Endothelial cell of umbilical vein (primary cell): ENCODE data around the gene TRIM34. TPM values are rescaled to one million over a fixed set of nuclear protein-coding genes. Genes with fewer than 3 reads are reported as not detected.

Experiments
- BruUV-seq: library from RNA; stranded (reverse); fragments of 400-500 nt; replicated peaks from 2 replicates; lab custom pipeline; 2021; lab: Mats Ljungman, UMichigan
- CTCF ChIA-PET: fragments of 300-600, 350-600 bp; sonication (Branson Sonifier 250); formaldehyde crosslinking; loops from one replicate; lab custom pipeline; 2021; ENCODE audit warnings: antibody characterized with exemption, inconsistent platforms; lab: Charles Lee
- POLR2A ChIA-PET: fragments of 300-600, 350-600 bp; sonication (Branson Sonifier 250); formaldehyde crosslinking; loops from one replicate; lab custom pipeline; 2021; ENCODE audit warnings: antibody characterized with exemption, inconsistent platforms; lab: Charles Lee
- DNase-seq: peaks from one replicate; pipeline ENCODE4 v3.0.0-alpha.2; 2011; ENCODE audit warnings: low read depth, low spot score
- FAIRE-seq: peaks from 2 replicates; lab custom pipeline; 2011; peaks lifted over from hg19 to GRCh38; lab: Jason Lieb, UNC
- H2AFZ ChIP-seq: 2 replicates; pipeline ENCODE4 v1.6.0; 2012; ENCODE audit warnings: low read depth, low read length, control low read depth, inconsistent platforms
- H3K27ac ChIP-seq: 2 replicates; pipeline ENCODE4 v1.5.1; 2011; ENCODE audit warnings: low read depth, mild to moderate bottlenecking, control low read depth, low read length, moderate library complexity; ENCODE audit not compliant: insufficient read depth
- H3K27me3 ChIP-seq, 2 experiments: 2 replicates each; pipeline versions ENCODE4 v1.6.0 to v1.6.1; 2011; ENCODE audit warnings: low read length in 2 of 2, mixed read lengths in 1 of 2; ENCODE audit not compliant: control insufficient read depth in 2 of 2, insufficient read depth in 2 of 2
- H3K36me3 ChIP-seq, 2 experiments: 2 replicates in 1 of 2; 3 replicates in 1 of 2; pipeline ENCODE4 v1.5.1; 2011; ENCODE audit warnings: low read length in 2 of 2, mild to moderate bottlenecking in 1 of 2, moderate library complexity in 1 of 2; ENCODE audit not compliant: control insufficient read depth in 2 of 2, insufficient read depth in 2 of 2; ENCODE audit errors: extremely low read depth in 1 of 2
- H3K4me1 ChIP-seq: 3 replicates; pipeline ENCODE4 v1.5.1; 2011; ENCODE audit warnings: mild to moderate bottlenecking, low read length; ENCODE audit not compliant: control insufficient read depth, insufficient read depth; ENCODE audit errors: extremely low read depth
- H3K4me2 ChIP-seq: 2 replicates; pipeline ENCODE4 v1.6.1; 2011; ENCODE audit warnings: low read length, control low read depth, mixed read lengths; ENCODE audit not compliant: insufficient read depth
- H3K4me3 ChIP-seq, 3 experiments: fragments of 200-600 bp in 1 of 3; sonication (generic), shearing (Covaris generic) in 1 of 3; replicated peaks in 1 of 3; 2 replicates each; pipeline ENCODE4 v1.5.1; 2011 to 2016; ENCODE audit warnings: control low read depth in 3 of 3, low read length in 3 of 3, mild to moderate bottlenecking in 2 of 3, inconsistent platforms in 1 of 3, low read depth in 1 of 3, moderate library complexity in 1 of 3; ENCODE audit not compliant: insufficient read depth in 1 of 3
- H3K79me2 ChIP-seq: 2 replicates; pipeline ENCODE4 v1.6.0; 2012; ENCODE audit warnings: low read length, inconsistent platforms; ENCODE audit not compliant: control insufficient read depth, insufficient read depth
- H3K9ac ChIP-seq: replicated peaks from 2 replicates; pipeline ENCODE3; 2011; ENCODE audit warnings: low read length, control low read depth; ENCODE audit not compliant: insufficient read depth; ENCODE audit errors: extremely low read depth
- H3K9me1 ChIP-seq: replicated peaks from 3 replicates; pipeline ENCODE4 v1.6.0; 2011; ENCODE audit warnings: mild to moderate bottlenecking, low read length; ENCODE audit not compliant: control insufficient read depth, insufficient read depth; ENCODE audit errors: extremely low read depth
- H3K9me3 ChIP-seq: replicated peaks from 2 replicates; pipeline ENCODE4 v1.5.1; 2012; ENCODE audit warnings: low read length, inconsistent platforms; ENCODE audit not compliant: control insufficient read depth, insufficient read depth
- H4K20me1 ChIP-seq: replicated peaks from 2 replicates; pipeline ENCODE3; 2011; ENCODE audit warnings: mild to moderate bottlenecking, low read length; ENCODE audit not compliant: control insufficient read depth, insufficient read depth; ENCODE audit errors: extremely low read depth
- EZH2 ChIP-seq: IDR thresholded peaks from 2 replicates; pipeline ENCODE4 v1.6.1; 2012; ENCODE audit warnings: borderline replicate concordance, low read depth, mild to moderate bottlenecking, moderate library complexity, low read length, inconsistent platforms; ENCODE audit not compliant: severe bottlenecking
- FOS ChIP-seq: IDR thresholded peaks from 2 replicates; pipeline ENCODE4 v1.6.1; 2011; ENCODE audit warnings: mild to moderate bottlenecking, low read length, moderate library complexity, borderline replicate concordance; ENCODE audit not compliant: insufficient read depth
- JUN ChIP-seq: IDR thresholded peaks from 2 replicates; pipeline ENCODE4 v1.6.1; 2011; ENCODE audit warnings: borderline replicate concordance, low read depth; ENCODE audit not compliant: insufficient read length, insufficient read depth
- MYC ChIP-seq: IDR thresholded peaks from one replicate; pipeline ENCODE4 v1.6.1; 2011; ENCODE audit warnings: mild to moderate bottlenecking, low read depth, low read length
- POLR2A ChIP-seq: IDR thresholded peaks from 2 replicates; pipeline ENCODE4 v1.6.1; 2012; ENCODE audit warnings: low read depth, mild to moderate bottlenecking, control low read depth, low read length
- POLR2AphosphoS5 ChIP-seq: IDR thresholded peaks from 2 replicates; pipeline ENCODE4 v1.6.1; 2012; ENCODE audit warnings: low read depth, mild to moderate bottlenecking, control low read depth, low read length, moderate library complexity; ENCODE audit not compliant: insufficient read depth
- dilution Hi-C: fragments of 300-500 bp; cut with MboI; formaldehyde crosslinking; loops from one replicate; pipeline ENCODE4 v1.15.0; 2019; ENCODE audit warnings: low sequenced_read_pairs; ENCODE audit not compliant: extremely low pct_ligation_motif_present
- intact Hi-C: fragments of 100-400 bp; cut with micrococcal nuclease; formaldehyde crosslinking; loops from one replicate; pipeline ENCODE4 v1.10.0; 2022
- polyA plus RNA-seq, 4 experiments: library from polyadenylated mRNA; depleted of rRNA in 3 of 4; stranded (reverse) in 3 of 4; unstranded in 1 of 4; fragments of >200 nt; gene quantifications; 2 replicates each; pipeline versions ENCODE4 v1.2.1 to v1.2.3, GENCODE V29; 2011 to 2012; ENCODE audit warnings: missing spikeins in 1 of 4
- total RNA-seq: library from RNA; stranded (reverse); gene quantifications from 2 replicates; pipeline ENCODE4 v1.2.3, GENCODE V29; 2021
- TF ChIP-seq, protein P1 (sequence below), 2 donors: IDR thresholded peaks; 1 replicate in 1 of 2; 2 replicates in 1 of 2; pipeline ENCODE4 v1.5.1; 2011; ENCODE audit warnings: low read length in 2 of 2, mild to moderate bottlenecking in 2 of 2, moderate library complexity in 2 of 2, control low read depth in 1 of 2, inconsistent platforms in 1 of 2, low read depth in 1 of 2; ENCODE audit not compliant: insufficient read depth in 1 of 2; ENCODE audit errors: extremely low read depth in 1 of 2
- TF ChIP-seq, protein P2 (sequence below): IDR thresholded peaks from 2 replicates; pipeline ENCODE4 v1.6.1; 2011; ENCODE audit not compliant: insufficient read depth, insufficient read length

The TRIM34 gene
- total and polyA plus RNA-seq, 2 donors (not counting 3 experiments of a cell fraction or from before 2014, with no cell fraction given) = 6.7 to 14.6 TPM

- Histone ChIP-seq H3K27ac (no peak overlapping the region), H3K9me1 (no peaks in the 10 kb centered on the region)
- dilution Hi-C loops = no loop called here
Observed at GRCh38 chr11:5608808-5609207, 16.0 kb upstream of the TRIM34 start.

More at GRCh38 chr11:5608808-5609207, 16.0 kb upstream of the TRIM34 start:
- no peaks in the 10 kb centered on the region for H4K20me1 ChIP-seq
- no peak overlapping the region for H2AFZ ChIP-seq
- no peaks in the 10 kb centered on the region for H3K79me2 ChIP-seq
- ChIA-PET POLR2A (no interaction called here), CTCF (no interaction called here)
- no peak overlapping the region for H3K4me2 ChIP-seq
- H3K4me3 ChIP-seq = no peak overlapping the region
- FAIRE-seq (no peak), DNase-seq (no peak)
- BruUV-seq = no TSS peak
- intact Hi-C loops = no loop called here
- no peak overlapping the region for H3K9ac ChIP-seq
- no peak for TF ChIP-seq JUN
- TF ChIP-seq, protein P1, sequence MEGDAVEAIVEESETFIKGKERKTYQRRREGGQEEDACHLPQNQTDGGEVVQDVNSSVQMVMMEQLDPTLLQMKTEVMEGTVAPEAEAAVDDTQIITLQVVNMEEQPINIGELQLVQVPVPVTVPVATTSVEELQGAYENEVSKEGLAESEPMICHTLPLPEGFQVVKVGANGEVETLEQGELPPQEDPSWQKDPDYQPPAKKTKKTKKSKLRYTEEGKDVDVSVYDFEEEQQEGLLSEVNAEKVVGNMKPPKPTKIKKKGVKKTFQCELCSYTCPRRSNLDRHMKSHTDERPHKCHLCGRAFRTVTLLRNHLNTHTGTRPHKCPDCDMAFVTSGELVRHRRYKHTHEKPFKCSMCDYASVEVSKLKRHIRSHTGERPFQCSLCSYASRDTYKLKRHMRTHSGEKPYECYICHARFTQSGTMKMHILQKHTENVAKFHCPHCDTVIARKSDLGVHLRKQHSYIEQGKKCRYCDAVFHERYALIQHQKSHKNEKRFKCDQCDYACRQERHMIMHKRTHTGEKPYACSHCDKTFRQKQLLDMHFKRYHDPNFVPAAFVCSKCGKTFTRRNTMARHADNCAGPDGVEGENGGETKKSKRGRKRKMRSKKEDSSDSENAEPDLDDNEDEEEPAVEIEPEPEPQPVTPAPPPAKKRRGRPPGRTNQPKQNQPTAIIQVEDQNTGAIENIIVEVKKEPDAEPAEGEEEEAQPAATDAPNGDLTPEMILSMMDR (IDR thresholded peaks at IDR 0.05; ENCODE audit: extremely low read depth in 1 of 2, insufficient read depth in 1 of 2, low read depth in 1 of 2, low read length in 2 of 2) = no peak
- TF ChIP-seq POLR2AphosphoS5 = no peak
- TF ChIP-seq, protein P2, sequence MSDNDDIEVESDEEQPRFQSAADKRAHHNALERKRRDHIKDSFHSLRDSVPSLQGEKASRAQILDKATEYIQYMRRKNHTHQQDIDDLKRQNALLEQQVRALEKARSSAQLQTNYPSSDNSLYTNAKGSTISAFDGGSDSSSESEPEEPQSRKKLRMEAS = no peak
- TF ChIP-seq POLR2A = no peak
- TF ChIP-seq FOS = no peak
- no peak for TF ChIP-seq MYC
- TF ChIP-seq EZH2 = no peak
- H3K9me3 ChIP-seq = no peaks in the 10 kb centered on the region
- no peaks in the 10 kb centered on the region for H3K4me1 ChIP-seq
- no peaks in the 10 kb centered on the region for H3K27me3 ChIP-seq
- H3K36me3 ChIP-seq = no peaks in the 10 kb centered on the region
